ENCODE data around the gene TMSB10. TPM values are rescaled to one million over a fixed set of nuclear protein-coding genes. Genes with fewer than 3 reads are reported as not detected.

The TMSB10 gene
- total RNA-seq, 2 experiments from 2014 or later: 5,491 to 5,845 TPM

- peak; percentile 43 for DNase-seq
- POLR2A ChIA-PET: interaction anchor here (0.8 kb wide), 1 partner anchor 31 kb away, joined by 3 read pairs; no protein-coding TSS in a partner anchor
- H3K4me3 Mint-ChIP-seq: peak overlapping the region; percentile 17
Measured at GRCh38 chr2:84894758-84895520, 10.5 kb upstream of the TMSB10 start.

GRCh38 chr2:84896567-84896966 lies 8.9 kb upstream of the TMSB10 start:
- peaks cover 62% of the 10 kb centered on the region for H3K4me1 Mint-ChIP-seq
- no peak overlapping the region for H3K4me3 Mint-ChIP-seq
- H3K27ac Mint-ChIP-seq: no peak overlapping the region

More at GRCh38 chr2:84894758-84895520, 10.5 kb upstream of the TMSB10 start:
- H3K27ac Mint-ChIP-seq: peak overlapping the region; percentile 80
- H3K36me3 Mint-ChIP-seq (ENCODE audit: low read depth): peaks cover 3% of the 10 kb centered on the region
- CTCF ChIA-PET: interaction anchor here (1.2 to 2.4 kb wide), 4 partner anchors 10 to 31 kb away, joined by 3 to 19 read pairs (median 7); partner anchors contain the start of gene TMSB10
- H3K4me1 Mint-ChIP-seq: peaks cover 69% of the 10 kb centered on the region
- no peaks in the 10 kb centered on the region for H3K27me3 Mint-ChIP-seq
- H3K9me3 Mint-ChIP-seq: no peaks in the 10 kb centered on the region

GRCh38 chr2:84897773-84898172 lies 7.7 kb upstream of the TMSB10 start:
- Mint-ChIP-seq H3K27me3 (no peaks in the 10 kb centered on the region), H3K4me3 (no peak overlapping the region), H3K9me3 (peaks cover 6% of the 10 kb centered on the region), H3K4me1 (peaks cover 69% of the 10 kb centered on the region), H3K36me3 (ENCODE audit: low read depth) (peaks cover 15% of the 10 kb centered on the region), H3K27ac (peak overlapping the region; percentile 90)
- DNase-seq: no peak
- ChIA-PET CTCF (interaction anchor here (0.9 to 3.7 kb wide), 6 partner anchors 10 to 46 kb away, joined by 4 to 20 read pairs (median 6); no protein-coding TSS in a partner anchor), POLR2A (no interaction called here)

More at GRCh38 chr2:84896567-84896966, 8.9 kb upstream of the TMSB10 start:
- Mint-ChIP-seq H3K9me3 (peaks cover under 1% of the 10 kb centered on the region), H3K27me3 (no peaks in the 10 kb centered on the region), H3K36me3 (ENCODE audit: low read depth) (peaks cover 7% of the 10 kb centered on the region)
- CTCF ChIA-PET: no interaction called here
- no peak for DNase-seq
- POLR2A ChIA-PET: no interaction called here

GRCh38 chr2:84899304-84900204 lies 5.9 kb upstream of the TMSB10 start:
- Mint-ChIP-seq H3K4me3 (no peak overlapping the region), H3K9me3 (peaks cover 10% of the 10 kb centered on the region), H3K27ac (peak overlapping the region; percentile 10), H3K36me3 (ENCODE audit: low read depth) (peaks cover 18% of the 10 kb centered on the region), H3K27me3 (no peaks in the 10 kb centered on the region), H3K4me1 (peaks cover 76% of the 10 kb centered on the region)
- ChIA-PET CTCF (interaction anchor here (1.6 to 3.7 kb wide), 3 partner anchors 11 to 26 kb away, joined by 5 to 20 read pairs (median 17); no protein-coding TSS in a partner anchor), POLR2A (no interaction called here)
- no peak for DNase-seq

GRCh38 chr2:84900971-84901370 lies 4.5 kb upstream of the TMSB10 start:
- no peaks in the 10 kb centered on the region for H3K27me3 Mint-ChIP-seq
- H3K27ac Mint-ChIP-seq: no peak overlapping the region
- H3K36me3 Mint-ChIP-seq (ENCODE audit: low read depth): peaks cover 21% of the 10 kb centered on the region
- no peak overlapping the region for H3K4me3 Mint-ChIP-seq
- ChIA-PET CTCF (interaction anchor here (0.5 to 1.8 kb wide), 4 partner anchors 11 to 28 kb away, joined by 3 to 8 read pairs (median 4); no protein-coding TSS in a partner anchor), POLR2A (no interaction called here)
- H3K9me3 Mint-ChIP-seq: peaks cover 10% of the 10 kb centered on the region
- H3K4me1 Mint-ChIP-seq: peaks cover 68% of the 10 kb centered on the region
- DNase-seq: peak; percentile 1

GRCh38 chr2:84901593-84902120 lies 3.8 kb upstream of the TMSB10 start:
- ChIA-PET POLR2A (no interaction called here), CTCF (interaction anchor here (0.9 to 1.8 kb wide), 5 partner anchors 19 to 27 kb away, joined by 3 to 8 read pairs (median 3); no protein-coding TSS in a partner anchor)
- peaks cover 61% of the 10 kb centered on the region for H3K4me1 Mint-ChIP-seq
- peaks cover 28% of the 10 kb centered on the region for H3K36me3 Mint-ChIP-seq (ENCODE audit: low read depth)
- DNase-seq: peak; percentile 3
- H3K27me3 Mint-ChIP-seq: no peaks in the 10 kb centered on the region
- H3K9me3 Mint-ChIP-seq: peaks cover 10% of the 10 kb centered on the region
- H3K27ac Mint-ChIP-seq: no peak overlapping the region
- no peak overlapping the region for H3K4me3 Mint-ChIP-seq

GRCh38 chr2:84902526-84902925 lies 2.9 kb upstream of the TMSB10 start:
- Mint-ChIP-seq H3K4me1 (peaks cover 64% of the 10 kb centered on the region), H3K36me3 (ENCODE audit: low read depth) (peaks cover 36% of the 10 kb centered on the region), H3K4me3 (no peak overlapping the region), H3K27me3 (no peaks in the 10 kb centered on the region), H3K27ac (no peak overlapping the region), H3K9me3 (peaks cover 10% of the 10 kb centered on the region)
- ChIA-PET POLR2A (no interaction called here), CTCF (interaction anchor here (1.0 to 6.3 kb wide), 5 partner anchors 20 to 23 kb away, joined by 3 to 71 read pairs (median 6); no protein-coding TSS in a partner anchor)
- peak; percentile 4 for DNase-seq

- ChIA-PET POLR2A (no interaction called here), CTCF (interaction anchor here (1.3 to 6.3 kb wide), 4 partner anchors 10 to 22 kb away, joined by 3 to 71 read pairs (median 4); no protein-coding TSS in a partner anchor)
- Mint-ChIP-seq H3K36me3 (ENCODE audit: low read depth) (peaks cover 49% of the 10 kb centered on the region), H3K4me1 (peaks cover 64% of the 10 kb centered on the region), H3K4me3 (peak overlapping the region; percentile 91), H3K9me3 (peaks cover 12% of the 10 kb centered on the region), H3K27me3 (no peaks in the 10 kb centered on the region), H3K27ac (peak overlapping the region; percentile 96)
- DNase-seq: peak; percentile 6
Measured at GRCh38 chr2:84904151-84904550, 1.3 kb upstream of the TMSB10 start.

- POLR2A ChIA-PET: no interaction called here
- peak overlapping the region; percentile 96 for H3K27ac Mint-ChIP-seq
- H3K9me3 Mint-ChIP-seq: peaks cover 18% of the 10 kb centered on the region
- H3K4me3 Mint-ChIP-seq: peak overlapping the region; percentile 91
- peak; percentile 49 for DNase-seq
- peaks cover 64% of the 10 kb centered on the region for H3K4me1 Mint-ChIP-seq
- no peaks in the 10 kb centered on the region for H3K27me3 Mint-ChIP-seq
- H3K36me3 Mint-ChIP-seq (ENCODE audit: low read depth): peaks cover 55% of the 10 kb centered on the region
- CTCF ChIA-PET: interaction anchor here (1.3 to 6.3 kb wide), 4 partner anchors 11 to 22 kb away, joined by 3 to 71 read pairs (median 4); no protein-coding TSS in a partner anchor
Measured at GRCh38 chr2:84904717-84905174, 710 bp upstream of the TMSB10 start.

GRCh38 chr2:84906108-84906899 lies 848 bp downstream of the TMSB10 start:
- Mint-ChIP-seq H3K27me3 (no peaks in the 10 kb centered on the region), H3K4me1 (peaks cover 73% of the 10 kb centered on the region), H3K4me3 (peak overlapping the region; percentile 91), H3K27ac (peak overlapping the region; percentile 93), H3K9me3 (peaks cover 27% of the 10 kb centered on the region), H3K36me3 (ENCODE audit: low read depth) (peaks cover 56% of the 10 kb centered on the region)
- DNase-seq: peak; percentile 77
- ChIA-PET POLR2A (interaction anchor here (0.6 to 2.4 kb wide), 7 partner anchors 14 to 63 kb away, joined by 3 to 21 read pairs (median 5); no protein-coding TSS in a partner anchor), CTCF (interaction anchor here (0.8 to 6.3 kb wide), 6 partner anchors 11 to 24 kb away, joined by 3 to 71 read pairs (median 7); no protein-coding TSS in a partner anchor)

GRCh38 chr2:84906900-84907714 lies 1.7 kb downstream of the TMSB10 start:
- ChIA-PET CTCF (interaction anchor here (0.6 to 6.3 kb wide), 7 partner anchors 10 to 53 kb away, joined by 3 to 71 read pairs (median 5); no protein-coding TSS in a partner anchor), POLR2A (interaction anchor here (0.6 to 2.4 kb wide), 8 partner anchors 13 to 62 kb away, joined by 3 to 21 read pairs (median 4); no protein-coding TSS in a partner anchor)
- peak overlapping the region; percentile 93 for H3K27ac Mint-ChIP-seq
- peak overlapping the region; percentile 91 for H3K4me3 Mint-ChIP-seq
- peak; percentile 78 for DNase-seq
- peaks cover 23% of the 10 kb centered on the region for H3K9me3 Mint-ChIP-seq
- H3K27me3 Mint-ChIP-seq: no peaks in the 10 kb centered on the region
- peaks cover 58% of the 10 kb centered on the region for H3K36me3 Mint-ChIP-seq (ENCODE audit: low read depth)
- H3K4me1 Mint-ChIP-seq: peaks cover 74% of the 10 kb centered on the region
